NCI-H1105 treated with DMSO at 0.1 percent for 48 hours (cell line): ENCODE data around the gene BRD4.

Source experiments
- DNase-seq: peaks from one replicate; lab custom pipeline; 2025; lab: John Stamatoyannopoulos, UW

The BRD4 gene

GRCh38 chr19:15313649-15314279 lies 18.6 kb downstream of the BRD4 start:
- DNase-seq: no peak

GRCh38 chr19:15307169-15307568 lies 25.2 kb downstream of the BRD4 start:
- no peak for DNase-seq

DNA sequence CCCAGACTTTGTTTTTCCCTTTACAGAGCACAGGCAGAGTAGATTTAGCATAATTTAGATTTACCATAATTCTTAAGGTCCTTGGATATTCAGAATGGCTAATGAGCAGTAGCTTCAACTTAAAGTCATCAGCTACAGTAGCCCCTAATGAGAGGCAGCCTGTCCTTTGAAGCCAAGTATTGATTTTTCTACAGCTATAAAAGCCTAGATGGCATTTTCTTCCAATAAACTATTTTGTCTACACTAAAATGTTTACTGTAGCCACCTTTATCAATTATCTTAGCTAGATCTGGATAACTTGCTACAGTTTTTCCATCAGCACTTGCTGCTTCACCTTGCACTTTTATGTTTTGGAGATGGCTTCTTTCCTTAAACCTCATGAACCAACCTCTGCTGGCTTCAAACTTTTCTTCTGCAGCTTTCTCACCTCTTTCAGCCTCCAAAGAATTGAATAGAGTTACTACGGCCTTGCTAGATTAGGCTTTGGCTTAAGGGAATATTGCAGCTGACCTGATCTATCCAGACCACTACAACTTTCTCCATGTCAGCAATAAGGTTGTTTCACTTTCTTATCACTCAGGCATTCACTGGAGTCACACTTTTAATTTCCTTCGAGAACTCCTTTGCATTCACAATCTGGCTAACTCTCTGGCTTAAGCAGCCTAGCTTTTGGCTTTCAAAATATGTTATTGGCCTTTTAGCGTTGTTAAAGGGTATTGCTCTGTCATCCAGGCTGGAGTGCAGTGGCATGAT lies 26.6 kb downstream of the BRD4 start:
- no peak for DNase-seq

- DNase-seq: no peak
Observed at GRCh38 chr19:15304140-15304705, 28.1 kb downstream of the BRD4 start.

- DNase-seq: no peak
Observed at GRCh38 chr19:15303105-15303780, 29.1 kb downstream of the BRD4 start.

GRCh38 chr19:15300533-15301197 lies 31.7 kb downstream of the BRD4 start:
- no peak for DNase-seq

DNA sequence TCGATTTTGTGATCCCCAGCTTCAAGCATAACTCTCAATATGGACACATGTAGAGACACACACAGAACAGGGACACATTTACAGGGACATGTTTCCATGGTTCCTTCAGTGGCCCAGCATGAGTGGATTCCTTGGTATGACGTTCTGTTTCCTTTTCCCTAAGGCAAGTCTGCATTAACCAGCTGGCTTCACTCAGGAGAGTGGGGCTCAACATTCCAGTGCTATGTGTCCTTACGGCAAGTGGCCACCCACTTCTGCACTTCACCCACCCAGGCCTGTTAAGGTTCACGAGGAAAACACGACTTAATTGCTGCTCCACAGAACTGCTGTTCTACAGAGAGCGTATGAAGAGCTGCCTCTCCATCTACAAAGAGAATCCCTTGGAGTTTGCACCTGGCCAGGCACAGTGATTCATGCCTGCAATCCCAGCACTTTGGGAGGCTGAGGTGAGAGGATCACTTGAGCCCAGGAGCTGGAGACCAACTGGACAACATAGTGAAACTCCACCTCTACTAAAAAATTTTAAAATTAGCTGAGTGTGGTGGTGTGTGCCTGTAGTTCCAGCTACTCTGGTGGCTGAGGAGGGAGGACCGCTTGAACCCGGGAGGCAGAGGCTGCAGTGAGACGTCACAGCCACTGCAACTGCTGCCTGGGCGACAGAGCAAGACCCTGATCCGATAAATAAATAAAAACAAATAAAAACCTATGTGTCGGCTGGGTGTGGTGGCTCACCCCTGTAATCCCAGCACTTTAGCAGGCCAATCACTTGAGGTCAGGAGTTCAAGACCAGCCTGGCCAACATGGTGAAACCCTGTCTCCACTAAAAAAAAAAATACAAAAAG lies 32.5 kb downstream of the BRD4 start:
- DNase-seq: no peak

- no peak for DNase-seq
Observed at GRCh38 chr19:15298847-15299567, 33.3 kb downstream of the BRD4 start.

- DNase-seq: no peak
Observed at GRCh38 chr19:15297416-15298224, 34.7 kb downstream of the BRD4 start.

DNA sequence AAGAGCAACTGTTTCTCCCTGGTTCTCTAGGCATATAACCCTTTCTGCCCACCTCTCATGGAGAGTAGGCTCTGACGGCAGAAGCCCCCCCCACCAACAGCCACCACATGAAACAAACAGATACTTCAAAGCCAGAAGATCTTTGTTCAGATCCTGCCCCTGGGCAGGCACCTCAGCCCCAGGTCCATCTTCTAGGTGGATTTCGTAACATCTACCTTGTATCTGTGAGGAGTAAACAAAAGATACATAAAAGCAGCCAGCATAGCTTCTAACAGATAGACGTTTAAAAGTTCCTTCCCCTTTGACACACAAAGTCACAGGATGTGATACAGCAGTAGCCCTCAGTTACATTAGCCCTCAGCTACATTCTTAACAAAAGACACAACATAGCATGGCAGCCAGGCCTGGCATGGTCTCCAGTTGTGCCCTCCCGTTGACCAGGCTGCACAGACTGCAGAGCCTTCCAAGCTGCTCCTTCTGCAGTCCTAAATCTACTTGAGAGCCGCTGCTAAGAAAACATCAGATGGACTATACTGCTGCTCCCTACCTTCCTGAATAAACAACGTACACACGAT lies 35.4 kb downstream of the BRD4 start:
- no peak for DNase-seq

- no peak for DNase-seq
Observed at GRCh38 chr19:15296353-15296752, 36.0 kb downstream of the BRD4 start.

DNA sequence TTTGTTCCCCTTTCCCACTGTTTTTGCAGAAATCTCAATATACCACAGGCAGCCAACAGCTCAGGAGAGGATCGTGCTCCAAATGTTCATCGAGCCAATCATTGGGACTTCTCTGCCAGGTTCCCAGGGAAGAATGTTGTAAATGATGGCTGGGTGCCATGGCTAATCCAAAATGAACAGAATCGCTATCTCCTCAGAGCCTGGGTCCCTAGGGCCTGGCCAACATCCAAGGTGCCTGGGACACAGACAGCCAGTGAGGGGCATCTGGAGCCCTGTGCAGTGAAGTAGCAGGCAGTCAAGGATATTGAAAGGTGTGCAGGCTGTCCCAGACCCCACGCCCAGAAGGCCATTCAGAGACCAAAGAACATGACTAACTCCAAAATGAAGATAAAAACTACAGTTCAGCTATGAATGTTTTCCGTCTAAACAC lies 37.8 kb downstream of the BRD4 start:
- peak; percentile 40 for DNase-seq

DNA sequence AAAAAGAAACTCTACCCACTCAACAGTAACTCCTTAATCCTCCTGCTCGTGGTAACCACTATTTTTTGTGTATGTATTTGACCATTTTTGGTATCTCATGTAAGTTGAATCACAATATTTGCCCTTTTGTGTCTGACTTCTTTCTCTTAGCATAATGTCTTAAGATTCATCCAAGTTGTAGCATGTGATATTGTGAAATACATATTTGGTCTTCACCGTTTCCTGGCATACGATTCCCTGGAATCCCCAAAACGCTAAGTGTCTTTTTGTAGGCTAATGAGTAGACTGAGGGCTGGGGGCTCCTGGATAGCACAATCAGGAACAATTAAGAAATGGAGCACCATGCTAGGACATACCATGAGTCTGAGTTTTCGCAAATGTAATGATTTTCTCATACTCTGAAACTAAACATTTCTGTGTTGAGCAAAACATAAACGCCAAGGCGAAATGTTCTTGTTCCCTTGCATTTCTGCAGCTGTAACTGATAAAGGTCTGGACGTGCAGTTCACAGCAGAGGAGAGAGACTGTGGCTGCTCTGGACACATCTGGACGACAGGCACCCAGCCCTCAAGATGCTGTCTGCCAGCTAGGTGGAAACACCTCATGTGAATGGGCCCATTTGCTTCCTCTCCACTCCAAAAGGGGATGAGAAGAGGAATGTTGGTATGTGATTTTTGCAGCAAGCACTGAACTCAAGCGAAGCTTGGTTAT lies 38.4 kb downstream of the BRD4 start:
- DNase-seq: no peak

GRCh38 chr19:15292847-15293582 lies 39.3 kb downstream of the BRD4 start:
- no peak for DNase-seq

- DNase-seq: no peak
Observed at GRCh38 chr19:15292140-15292539, 40.2 kb downstream of the BRD4 start.

- DNase-seq: no peak
Observed at GRCh38 chr19:15291548-15292021, 40.8 kb downstream of the BRD4 start.

DNA sequence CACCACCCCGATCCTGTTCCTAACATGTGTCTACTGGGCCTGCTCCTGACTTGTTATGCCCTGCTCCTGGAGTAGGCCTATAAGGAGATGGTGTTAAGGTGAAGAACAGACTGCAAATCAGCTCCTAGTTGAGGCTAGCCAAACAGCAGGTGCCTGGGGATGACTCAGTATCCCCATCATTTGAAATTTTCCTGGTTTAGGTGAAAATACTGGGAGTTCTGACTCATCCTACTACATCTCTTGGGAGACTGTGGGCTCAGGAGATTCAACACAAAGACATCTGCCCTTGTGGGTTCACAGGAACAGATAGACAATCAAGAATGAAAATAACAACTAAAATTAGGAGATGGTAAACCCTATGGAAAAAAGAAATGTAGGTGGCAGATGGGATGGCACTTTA lies 41.2 kb downstream of the BRD4 start:
- DNase-seq: no peak

- DNase-seq: no peak
Observed at GRCh38 chr19:15290166-15290565, 42.2 kb downstream of the BRD4 start.
